ENCODE measurements around the gene CFDP1. TPM values are rescaled to one million over a fixed set of nuclear protein-coding genes. Genes with fewer than 3 reads are reported as not detected.

Gene CFDP1
- total and polyA plus RNA-seq, 2 of the 13 experiments (the other 11 are each of a cell fraction or from before 2014, with no cell fraction given), result 78.6 to 153 TPM

- peak; percentile 95 for TF ChIP-seq HINFP (CRISPR knock-in tag; IDR thresholded peaks at IDR 0.05; ENCODE audit: low read depth)
- TF ChIP-seq, protein P1, sequence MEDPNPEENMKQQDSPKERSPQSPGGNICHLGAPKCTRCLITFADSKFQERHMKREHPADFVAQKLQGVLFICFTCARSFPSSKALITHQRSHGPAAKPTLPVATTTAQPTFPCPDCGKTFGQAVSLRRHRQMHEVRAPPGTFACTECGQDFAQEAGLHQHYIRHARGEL (CRISPR knock-in tag; IDR thresholded peaks at IDR 0.05), result peak; percentile 86; the same call in 1 of the 2 replicates
- 0 out of 2 replicates have a peak, but pooled peaks have one; percentile 56 for TF ChIP-seq ZNF256 (CRISPR knock-in tag; conservative IDR thresholded peaks at IDR 0.05)
- no peak; the same call in 1 of the 2 replicates for TF ChIP-seq HNRNPL (IDR thresholded peaks at IDR 0.05; ENCODE audit: low read depth, low read length)
- TF ChIP-seq FOXO4 (CRISPR knock-in tag; conservative IDR thresholded peaks at IDR 0.05), result no peak
- peak; percentile 99 for TF ChIP-seq ZNF891 (CRISPR knock-in tag; IDR thresholded peaks at IDR 0.05)
- TF ChIP-seq ZBTB42 (CRISPR knock-in tag; IDR thresholded peaks at IDR 0.05), result peak; percentile 93; the same call in 1 of the 2 replicates
- no peak for TF ChIP-seq ETS1 (CRISPR knock-in tag; IDR thresholded peaks at IDR 0.05)
- TF ChIP-seq SP1 (IDR thresholded peaks at IDR 0.05), result no peak
- TF ChIP-seq SP1 (CRISPR knock-in tag; IDR thresholded peaks at IDR 0.05), result peak; percentile 74
- TF ChIP-seq GPN1 (CRISPR knock-in tag; IDR thresholded peaks at IDR 0.05; ENCODE audit: borderline replicate concordance), result peak; percentile 60; the same call in 1 of the 2 replicates
- TF ChIP-seq ZBTB21 (CRISPR knock-in tag; IDR thresholded peaks at IDR 0.05), result no peak
- TF ChIP-seq, protein P2, sequence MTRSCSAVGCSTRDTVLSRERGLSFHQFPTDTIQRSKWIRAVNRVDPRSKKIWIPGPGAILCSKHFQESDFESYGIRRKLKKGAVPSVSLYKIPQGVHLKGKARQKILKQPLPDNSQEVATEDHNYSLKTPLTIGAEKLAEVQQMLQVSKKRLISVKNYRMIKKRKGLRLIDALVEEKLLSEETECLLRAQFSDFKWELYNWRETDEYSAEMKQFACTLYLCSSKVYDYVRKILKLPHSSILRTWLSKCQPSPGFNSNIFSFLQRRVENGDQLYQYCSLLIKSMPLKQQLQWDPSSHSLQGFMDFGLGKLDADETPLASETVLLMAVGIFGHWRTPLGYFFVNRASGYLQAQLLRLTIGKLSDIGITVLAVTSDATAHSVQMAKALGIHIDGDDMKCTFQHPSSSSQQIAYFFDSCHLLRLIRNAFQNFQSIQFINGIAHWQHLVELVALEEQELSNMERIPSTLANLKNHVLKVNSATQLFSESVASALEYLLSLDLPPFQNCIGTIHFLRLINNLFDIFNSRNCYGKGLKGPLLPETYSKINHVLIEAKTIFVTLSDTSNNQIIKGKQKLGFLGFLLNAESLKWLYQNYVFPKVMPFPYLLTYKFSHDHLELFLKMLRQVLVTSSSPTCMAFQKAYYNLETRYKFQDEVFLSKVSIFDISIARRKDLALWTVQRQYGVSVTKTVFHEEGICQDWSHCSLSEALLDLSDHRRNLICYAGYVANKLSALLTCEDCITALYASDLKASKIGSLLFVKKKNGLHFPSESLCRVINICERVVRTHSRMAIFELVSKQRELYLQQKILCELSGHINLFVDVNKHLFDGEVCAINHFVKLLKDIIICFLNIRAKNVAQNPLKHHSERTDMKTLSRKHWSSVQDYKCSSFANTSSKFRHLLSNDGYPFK (CRISPR knock-in tag; IDR thresholded peaks at IDR 0.05; ENCODE audit: borderline replicate concordance), result peak; percentile 90
- TF ChIP-seq ZMYM3 (CRISPR knock-in tag; IDR thresholded peaks at IDR 0.05), result peak; percentile 60
- TF ChIP-seq ZNF432 (CRISPR knock-in tag; IDR thresholded peaks at IDR 0.05; ENCODE audit: borderline replicate concordance), result no peak
- TF ChIP-seq CC2D1A (CRISPR knock-in tag; IDR thresholded peaks at IDR 0.05), result peak; percentile 64; the same call in 1 of the 2 replicates
- TF ChIP-seq NFKB2 (CRISPR knock-in tag; IDR thresholded peaks at IDR 0.05; ENCODE audit: borderline replicate concordance), result peak; percentile 93; the same call in 1 of the 2 replicates
- peak; percentile 75; the same call in 1 of the 2 replicates for TF ChIP-seq ZNF510 (CRISPR knock-in tag; IDR thresholded peaks at IDR 0.05; ENCODE audit: low read depth)
- no peak for TF ChIP-seq CEBPB (IDR thresholded peaks at IDR 0.05; ENCODE audit: borderline replicate concordance, low read depth, low read length)
- TF ChIP-seq ZNF383 (CRISPR knock-in tag; IDR thresholded peaks at IDR 0.05; ENCODE audit: borderline replicate concordance), result no peak; the same call in 1 of the 2 replicates
- TF ChIP-seq SP140L (CRISPR knock-in tag; IDR thresholded peaks at IDR 0.05; ENCODE audit: borderline replicate concordance), result 0 out of 2 replicates have a peak, but pooled peaks have one; percentile 86
- TF ChIP-seq TP53 (CRISPR knock-in tag; conservative IDR thresholded peaks at IDR 0.05), result peak; percentile 82; the same call in 1 of the 2 replicates
These were observed at the start of gene CFDP1 (continued) for GRCh38 chr16:75432828-75433731.

Data from HepG2 (cell line).